ENCODE data around the gene MTSS2.

Gene MTSS2

DNA sequence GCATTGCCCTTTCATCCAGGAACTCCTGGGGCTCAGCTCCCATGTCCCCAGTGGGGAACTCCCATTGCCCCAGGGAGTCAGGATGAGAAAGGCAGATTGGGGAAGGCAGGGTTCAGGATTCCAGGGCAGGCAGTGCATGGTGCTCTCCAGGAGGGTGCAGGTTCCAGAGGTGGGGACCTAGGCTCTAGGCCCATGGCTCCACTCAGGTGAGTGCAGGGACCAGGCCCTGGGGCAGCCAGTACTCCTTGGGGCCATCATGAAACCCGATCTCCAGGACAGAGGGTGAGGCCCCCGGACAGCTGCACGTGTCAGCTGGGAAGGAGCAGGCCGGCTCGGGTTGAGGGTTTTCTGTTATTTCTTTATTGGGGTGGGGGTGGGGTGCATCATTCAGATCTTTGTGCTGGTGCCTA is 1.3 kb upstream of the MTSS2 start:
- DNase-seq (ENCODE audit: low read depth), result no peak

- DNase-seq (ENCODE audit: low read depth), result no peak
Observed at GRCh38 chr16:70686376-70687101, 686 bp upstream of the MTSS2 start.

GRCh38 chr16:70685061-70685937 is 554 bp downstream of the MTSS2 start:
- no peak for DNase-seq (ENCODE audit: low read depth)

DNA sequence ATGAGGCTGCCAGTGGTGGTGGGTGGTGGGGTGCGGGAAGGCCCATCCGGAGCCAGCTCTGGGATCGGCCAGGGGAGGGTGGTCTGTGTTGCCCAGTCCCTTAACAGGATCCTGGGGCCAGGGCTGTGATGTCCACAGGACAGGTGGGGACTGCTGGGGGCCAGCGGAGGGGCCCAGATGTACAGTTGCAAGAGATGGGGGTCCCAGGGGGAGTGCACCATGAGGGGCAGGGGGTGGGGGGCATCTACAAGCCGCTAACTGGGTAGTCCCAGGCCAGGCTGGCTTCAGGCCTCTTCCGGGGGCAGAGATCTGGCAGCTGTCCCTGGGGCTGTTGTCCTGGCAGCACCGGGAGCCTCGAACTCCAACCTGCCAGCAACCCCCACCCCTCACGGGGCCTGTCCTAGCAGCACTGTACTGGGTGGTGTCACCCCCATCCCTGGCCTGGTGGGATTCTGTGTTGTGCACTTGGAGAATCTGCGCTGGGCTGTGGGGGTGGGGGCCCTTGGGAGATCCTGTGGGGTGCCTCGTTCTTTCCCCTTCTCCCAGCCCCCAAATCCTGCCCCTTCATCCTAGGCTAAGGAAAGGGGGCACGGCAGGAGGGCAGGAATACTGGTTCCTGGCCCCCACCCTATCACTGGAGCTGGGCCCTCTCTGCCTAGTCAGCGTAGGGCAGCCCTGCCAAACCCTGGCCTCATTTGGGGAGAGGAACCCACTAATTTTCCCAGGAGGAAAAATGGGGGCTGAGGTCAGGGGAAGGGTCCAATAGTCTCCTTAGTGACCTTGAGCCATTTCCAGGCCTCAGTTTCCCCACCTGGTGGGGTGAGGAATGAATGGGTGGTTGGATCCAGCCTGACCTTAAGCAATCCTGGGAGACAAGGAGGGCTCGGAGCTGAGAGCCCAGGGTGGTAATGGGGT is 1.4 kb downstream of the MTSS2 start:
- DNase-seq (ENCODE audit: low read depth), result no peak

- DNase-seq (ENCODE audit: low read depth), result no peak
Observed at GRCh38 chr16:70683146-70683944, 2.5 kb downstream of the MTSS2 start.

- DNase-seq (ENCODE audit: low read depth), result no peak
Observed at GRCh38 chr16:70682239-70683145, 3.4 kb downstream of the MTSS2 start.

DNA sequence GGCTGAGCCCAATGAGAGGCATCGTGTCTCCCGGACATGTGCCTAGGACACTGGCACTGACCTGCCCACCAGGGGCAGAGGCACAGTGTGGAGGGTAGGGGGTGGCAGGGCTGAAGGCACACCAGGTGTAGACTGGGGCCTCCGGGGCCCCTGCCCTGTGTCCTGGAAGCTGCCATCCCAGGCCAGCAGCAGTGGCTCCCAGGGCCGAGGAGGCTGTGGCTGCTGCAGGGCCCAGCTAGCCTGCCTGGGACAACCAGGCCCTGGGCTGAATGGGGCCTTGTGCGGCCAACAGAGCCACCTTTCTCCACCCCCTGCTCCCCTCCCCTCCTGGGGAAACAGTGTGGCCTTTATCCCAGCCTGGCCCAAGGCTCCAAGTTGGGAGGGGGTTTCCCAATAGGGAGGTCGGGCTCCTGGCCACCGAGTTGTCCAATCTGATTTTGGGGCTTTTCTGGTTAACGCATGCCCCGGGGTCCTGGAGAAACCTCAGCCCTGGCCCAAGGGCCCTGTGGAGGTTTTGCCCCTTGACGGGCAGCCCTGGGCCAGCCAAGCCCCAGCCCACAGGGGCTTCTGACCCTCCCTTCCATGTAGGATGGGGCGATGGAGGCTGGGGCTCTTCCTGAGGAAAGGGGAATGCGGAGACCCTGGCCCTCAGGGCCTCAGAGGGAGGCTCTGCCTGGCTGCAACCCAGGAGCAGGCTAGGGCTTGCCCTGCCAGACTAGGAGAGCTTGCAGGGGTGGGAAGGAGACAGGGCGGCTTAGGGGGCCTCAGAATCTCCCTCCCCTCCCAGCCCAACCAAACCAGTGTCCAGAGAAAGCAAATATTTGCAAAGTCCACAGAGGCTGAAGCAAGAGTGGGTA is 4.2 kb downstream of the MTSS2 start:
- DNase-seq (ENCODE audit: low read depth), result no peak

- no peak for DNase-seq (ENCODE audit: low read depth)
Observed at GRCh38 chr16:70680495-70681381, 5.1 kb downstream of the MTSS2 start.

- no peak for DNase-seq (ENCODE audit: low read depth)
Observed at GRCh38 chr16:70679671-70680494, 6.0 kb downstream of the MTSS2 start.

DNA sequence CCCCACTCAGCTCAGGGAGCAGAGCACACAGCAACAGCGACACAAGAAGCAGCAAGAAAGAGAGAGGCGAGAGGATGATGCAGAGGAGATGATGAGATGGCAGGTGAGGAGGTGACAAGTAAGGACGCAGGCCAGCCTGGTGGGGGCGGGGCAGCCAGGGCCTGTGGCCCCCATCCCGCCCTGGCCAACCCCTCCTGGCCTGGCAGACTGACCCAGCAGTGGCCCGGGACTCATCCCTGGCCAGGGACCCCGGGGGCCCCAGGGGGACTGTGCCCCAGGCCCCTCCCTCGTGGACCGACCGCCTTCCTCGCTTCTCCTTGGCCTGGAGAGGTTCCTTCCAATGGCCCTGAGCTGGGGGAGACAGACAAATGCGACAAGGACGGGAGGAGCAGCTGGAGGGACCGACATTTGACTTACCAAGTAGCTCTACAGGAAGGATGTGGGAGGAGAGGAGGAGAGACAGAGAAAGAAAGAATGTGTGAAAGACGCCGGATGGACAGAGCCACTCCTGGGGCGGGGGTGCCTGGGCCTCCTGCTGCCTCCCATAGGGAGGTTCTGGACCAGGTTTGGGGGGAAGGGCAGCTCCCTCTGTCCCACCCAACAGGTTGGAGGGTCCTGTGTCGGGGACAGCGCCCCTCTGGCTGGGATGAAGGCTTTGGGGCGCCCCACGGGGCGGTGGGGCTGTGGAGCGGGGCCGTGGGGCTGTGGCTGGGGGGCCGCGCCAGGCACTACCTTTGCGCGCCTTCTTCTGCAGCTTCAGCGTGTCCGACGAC is 6.8 kb downstream of the MTSS2 start:
- DNase-seq (ENCODE audit: low read depth), result no peak

- no peak for DNase-seq (ENCODE audit: low read depth)
Observed at GRCh38 chr16:70678121-70678897, 7.5 kb downstream of the MTSS2 start.

- DNase-seq (ENCODE audit: low read depth), result no peak
Observed at GRCh38 chr16:70677499-70678120, 8.2 kb downstream of the MTSS2 start.

- no peak for DNase-seq (ENCODE audit: low read depth)
Observed at GRCh38 chr16:70676675-70677498, 9.0 kb downstream of the MTSS2 start.

GRCh38 chr16:70675851-70676513 is 9.9 kb downstream of the MTSS2 start:
- DNase-seq (ENCODE audit: low read depth), result no peak

Data from activated gamma-delta T cell treated with anti-CD3 and anti-CD28 coated beads, Interleukin-2, amount 50 U/mL, for 16 hours (primary cell).